Omental fat pad (tissue), 4 donors: ENCODE data around the gene GNB5. TPM values are rescaled to one million over a fixed set of nuclear protein-coding genes. Genes with fewer than 3 reads are reported as not detected.

Experiments
- ATAC-seq: fragments of 150-250 bp; one replicate; pipeline ENCODE4 v1.9.1; 2016; ENCODE audit warnings: mild to moderate bottlenecking, moderate library complexity; ENCODE audit not compliant: low FRiP score
- DNase-seq: peaks from one replicate; pipeline ENCODE4 v3.0.0-alpha.2; 2019; ENCODE audit warnings: low spot score
- total RNA-seq, 4 donors: library from RNA; depleted of rRNA; stranded (reverse); fragments of >200 nt; gene quantifications; one replicate each; pipeline ENCODE4 v1.1.0, GENCODE V29; 2016
- TF ChIP-seq, protein P1 (sequence below), 3 donors: fragments of 450-650 bp; IDR thresholded peaks; one replicate each; pipeline ENCODE4 v1.5.1; 2016 to 2017; ENCODE audit warnings: antibody characterized with exemption in 3 of 3, mild to moderate bottlenecking in 3 of 3, moderate library complexity in 2 of 3

Gene GNB5
- total RNA-seq, 4 donors from 2014 or later = 17.2 to 27.1 (median 19.3) TPM

DNA sequence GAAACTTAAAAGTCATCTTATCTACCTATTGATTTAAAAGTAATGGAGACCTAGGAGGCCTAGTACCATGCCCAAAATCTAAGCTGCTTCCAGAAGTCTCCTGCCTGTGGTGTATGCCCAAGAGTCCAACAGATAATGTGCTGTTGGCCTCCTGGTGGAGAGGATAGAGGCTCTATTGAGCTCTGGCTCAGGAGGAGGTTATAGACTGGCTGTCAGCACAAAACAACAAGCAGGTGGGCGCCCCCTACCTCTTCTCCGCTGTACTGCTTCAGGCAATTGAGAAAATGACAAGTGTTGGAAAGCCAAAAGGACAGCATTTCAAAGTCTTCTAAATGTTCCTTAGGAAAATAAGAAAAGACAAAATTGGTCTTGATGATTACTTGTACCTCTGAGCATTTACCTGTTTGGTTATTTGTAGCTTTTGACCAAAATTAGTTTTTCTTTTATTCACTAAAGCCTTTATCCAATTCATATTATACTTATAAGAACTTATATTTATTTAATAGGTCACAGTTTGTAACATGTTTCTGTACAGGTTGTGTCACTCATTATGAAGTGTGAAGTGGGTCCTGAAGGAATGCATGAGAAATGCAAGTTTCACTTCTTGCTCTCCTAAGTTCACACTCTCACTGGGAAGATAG lies 17.2 kb upstream of the GNB5 start:
- no peak for ATAC-seq
- DNase-seq = peak; percentile 32
- TF ChIP-seq, protein P1, sequence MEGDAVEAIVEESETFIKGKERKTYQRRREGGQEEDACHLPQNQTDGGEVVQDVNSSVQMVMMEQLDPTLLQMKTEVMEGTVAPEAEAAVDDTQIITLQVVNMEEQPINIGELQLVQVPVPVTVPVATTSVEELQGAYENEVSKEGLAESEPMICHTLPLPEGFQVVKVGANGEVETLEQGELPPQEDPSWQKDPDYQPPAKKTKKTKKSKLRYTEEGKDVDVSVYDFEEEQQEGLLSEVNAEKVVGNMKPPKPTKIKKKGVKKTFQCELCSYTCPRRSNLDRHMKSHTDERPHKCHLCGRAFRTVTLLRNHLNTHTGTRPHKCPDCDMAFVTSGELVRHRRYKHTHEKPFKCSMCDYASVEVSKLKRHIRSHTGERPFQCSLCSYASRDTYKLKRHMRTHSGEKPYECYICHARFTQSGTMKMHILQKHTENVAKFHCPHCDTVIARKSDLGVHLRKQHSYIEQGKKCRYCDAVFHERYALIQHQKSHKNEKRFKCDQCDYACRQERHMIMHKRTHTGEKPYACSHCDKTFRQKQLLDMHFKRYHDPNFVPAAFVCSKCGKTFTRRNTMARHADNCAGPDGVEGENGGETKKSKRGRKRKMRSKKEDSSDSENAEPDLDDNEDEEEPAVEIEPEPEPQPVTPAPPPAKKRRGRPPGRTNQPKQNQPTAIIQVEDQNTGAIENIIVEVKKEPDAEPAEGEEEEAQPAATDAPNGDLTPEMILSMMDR (IDR thresholded peaks at IDR 0.05) = no peak

DNA sequence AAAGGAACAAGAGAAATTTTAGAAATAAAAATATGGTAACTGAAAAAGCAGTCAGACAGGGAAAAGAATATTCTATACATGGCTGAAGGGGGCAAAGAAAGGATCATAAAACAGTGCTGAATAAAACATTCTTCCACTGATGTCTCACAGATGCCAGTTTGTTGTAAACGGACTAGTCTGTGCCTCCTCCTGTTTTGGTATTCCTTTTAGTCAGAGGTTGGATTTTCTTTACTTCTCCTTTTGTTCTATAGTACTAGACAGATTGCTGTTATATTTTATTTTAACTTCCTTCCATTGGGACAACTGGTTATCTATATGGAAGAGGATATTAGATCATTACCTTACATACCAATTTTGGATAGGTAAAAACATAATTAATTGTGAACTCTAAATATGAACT lies 16.0 kb upstream of the GNB5 start:
- ATAC-seq (no peak), DNase-seq (no peak)
- TF ChIP-seq, protein P1 (IDR thresholded peaks at IDR 0.05) = no peak

DNA sequence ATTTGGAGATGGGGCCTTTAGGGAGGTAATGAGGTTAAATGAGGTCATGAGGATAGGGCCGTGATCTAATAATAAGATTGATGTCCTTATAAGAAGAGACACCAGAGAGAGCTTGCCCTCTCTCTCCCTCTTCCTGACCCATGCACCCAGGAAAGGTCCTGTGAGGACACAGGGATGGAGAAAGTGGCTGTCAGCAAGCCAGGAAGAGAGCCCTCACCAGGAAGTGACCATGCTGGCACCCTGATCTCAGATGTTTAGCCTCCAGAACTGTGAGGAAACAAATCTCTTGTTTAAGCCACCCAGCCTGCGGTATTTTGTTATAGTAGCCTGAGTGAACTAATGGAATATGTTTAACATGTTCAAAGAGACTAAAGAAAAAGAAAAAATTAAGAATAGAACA lies 15.3 kb upstream of the GNB5 start:
- TF ChIP-seq, protein P1 (IDR thresholded peaks at IDR 0.05) = no peak
- ATAC-seq = no peak
- DNase-seq = no peak

DNA sequence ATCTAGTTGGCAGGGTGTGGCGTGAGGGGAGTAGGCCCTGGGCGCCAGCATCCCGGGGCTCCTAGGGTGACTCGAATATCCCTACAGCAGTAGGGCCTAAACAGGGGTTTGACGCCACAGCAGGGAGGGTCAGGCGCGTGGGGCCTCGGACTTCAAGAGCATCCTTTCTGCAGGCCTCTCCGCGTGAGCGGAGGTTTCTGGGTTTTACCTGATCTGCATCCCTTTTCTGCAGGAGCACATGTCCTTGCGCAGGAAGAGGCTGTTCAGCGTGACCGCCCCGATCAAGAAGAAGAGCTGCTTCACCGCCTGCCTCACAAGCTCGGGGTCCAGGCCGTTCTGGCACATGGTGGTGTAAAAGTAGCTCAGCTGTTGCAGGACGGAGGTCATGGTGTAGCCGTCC lies 13.5 kb upstream of the GNB5 start:
- DNase-seq (no peak), ATAC-seq (no peak)
- TF ChIP-seq, protein P1 (IDR thresholded peaks at IDR 0.05) = no peak

DNA sequence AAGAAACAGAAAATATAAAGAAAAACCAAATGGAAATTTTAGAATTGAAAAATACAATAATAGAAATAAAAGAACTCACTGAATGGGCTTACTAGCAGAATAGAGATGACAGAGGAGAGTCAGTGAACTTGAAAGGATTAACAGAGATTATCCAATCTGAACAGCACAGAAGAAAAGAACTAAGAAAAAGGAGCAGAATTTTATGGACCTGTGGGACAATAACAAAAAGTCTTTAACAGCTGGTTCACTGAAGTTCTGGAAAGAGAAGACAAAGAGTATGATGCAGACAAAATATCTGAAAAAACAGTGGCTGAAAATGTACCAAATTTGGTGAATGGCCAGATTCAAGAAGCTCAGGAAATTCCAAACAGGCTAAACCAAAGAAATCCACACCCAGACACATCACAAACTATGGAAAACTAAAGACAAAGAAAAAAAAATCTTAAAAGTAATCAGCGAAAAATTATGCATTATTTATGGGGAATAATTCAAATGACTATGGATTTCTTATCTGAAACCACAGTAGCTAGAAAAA lies 9.7 kb upstream of the GNB5 start:
- DNase-seq = no peak
- no peak for ATAC-seq
- TF ChIP-seq, protein P1 (IDR thresholded peaks at IDR 0.05) = no peak

DNA sequence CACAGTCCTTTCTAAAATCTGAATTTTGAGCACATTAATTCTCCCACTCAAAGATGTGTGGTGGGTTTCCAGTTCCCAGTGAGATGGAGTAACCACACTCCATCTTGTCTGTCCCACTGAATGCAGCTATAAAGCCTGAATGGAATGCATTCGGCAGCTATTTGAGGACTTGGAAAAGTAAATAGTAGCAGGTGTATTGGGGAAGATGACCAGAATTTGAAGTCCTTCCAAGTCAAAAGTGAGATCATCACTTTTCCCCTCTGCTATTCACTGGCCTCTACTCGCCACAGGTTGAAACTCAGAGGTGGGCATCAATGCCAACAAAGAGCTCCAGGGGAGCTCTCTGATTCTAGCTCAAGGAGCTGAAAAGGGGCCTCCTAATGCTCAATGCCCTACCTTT lies 8.1 kb upstream of the GNB5 start:
- ATAC-seq = no peak
- no peak for DNase-seq
- TF ChIP-seq, protein P1 (IDR thresholded peaks at IDR 0.05) = no peak

DNA sequence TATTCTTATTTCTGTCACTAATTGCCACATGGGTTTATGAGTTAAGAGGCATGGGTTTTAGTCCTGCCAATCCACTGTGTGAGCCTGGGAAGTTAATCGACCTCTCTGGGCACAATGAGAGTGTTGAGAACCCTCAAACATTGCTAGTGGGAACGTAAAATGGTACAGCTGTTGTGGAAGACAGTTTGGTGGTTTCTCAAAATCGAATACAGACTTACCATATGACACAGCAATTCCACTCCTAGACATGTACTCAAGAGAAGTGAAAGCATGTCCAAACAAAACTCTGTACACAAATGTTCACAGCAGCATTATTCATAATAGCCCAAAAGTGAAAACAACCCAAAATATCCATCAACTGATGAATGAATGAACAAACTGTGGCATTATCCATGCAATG lies 5.7 kb upstream of the GNB5 start:
- DNase-seq = no peak
- ATAC-seq = no peak
- TF ChIP-seq, protein P1 (IDR thresholded peaks at IDR 0.05) = no peak
